Ishikawa (cell line): ENCODE data around the gene RXYLT1.

Experiments used
- CEBPB ChIP-seq: IDR thresholded peaks from 2 replicates; pipeline ENCODE4 v1.6.1; 2012
- CREB1 ChIP-seq: IDR thresholded peaks from 2 replicates; pipeline ENCODE4 v1.6.1; 2012; ENCODE audit warnings: low read depth
- EGR1 ChIP-seq: IDR thresholded peaks from 2 replicates; pipeline ENCODE4 v1.6.1; 2012
- EP300 ChIP-seq: IDR thresholded peaks from 2 replicates; pipeline ENCODE4 v1.6.1; 2012; ENCODE audit warnings: borderline replicate concordance
- FOXM1 ChIP-seq: IDR thresholded peaks from 2 replicates; pipeline ENCODE4 v1.6.1; 2012; ENCODE audit warnings: low read depth, borderline replicate concordance
- NFIC ChIP-seq: IDR thresholded peaks from 2 replicates; pipeline ENCODE4 v1.6.1; 2012
- RAD21 ChIP-seq: IDR thresholded peaks from 2 replicates; pipeline ENCODE4 v1.6.1; 2012; ENCODE audit warnings: low read depth
- TAF1 ChIP-seq: IDR thresholded peaks from 2 replicates; pipeline ENCODE4 v1.6.1; 2012; ENCODE audit warnings: low read depth, mild to moderate bottlenecking
- TCF12 ChIP-seq: IDR thresholded peaks from 2 replicates; pipeline ENCODE4 v1.6.1; 2012; ENCODE audit warnings: low read depth
- TEAD4 ChIP-seq: IDR thresholded peaks from 2 replicates; pipeline ENCODE4 v1.6.1; 2012
- YY1 ChIP-seq: IDR thresholded peaks from 2 replicates; pipeline ENCODE4 v1.6.1; 2012; ENCODE audit warnings: low read depth
- ZBTB7A ChIP-seq: IDR thresholded peaks from 2 replicates; pipeline ENCODE4 v1.6.1; 2012; ENCODE audit warnings: low read depth
- TF ChIP-seq, protein P1 (sequence below): IDR thresholded peaks from 2 replicates; pipeline ENCODE4 v1.6.1; 2012; ENCODE audit warnings: low read depth, mild to moderate bottlenecking
- TF ChIP-seq, protein P2 (sequence below): IDR thresholded peaks from 2 replicates; pipeline ENCODE4 v1.6.1; 2012
- TF ChIP-seq, protein P3 (sequence below): IDR thresholded peaks from 2 replicates; pipeline ENCODE4 v1.6.1; 2012

RXYLT1 gene

DNA sequence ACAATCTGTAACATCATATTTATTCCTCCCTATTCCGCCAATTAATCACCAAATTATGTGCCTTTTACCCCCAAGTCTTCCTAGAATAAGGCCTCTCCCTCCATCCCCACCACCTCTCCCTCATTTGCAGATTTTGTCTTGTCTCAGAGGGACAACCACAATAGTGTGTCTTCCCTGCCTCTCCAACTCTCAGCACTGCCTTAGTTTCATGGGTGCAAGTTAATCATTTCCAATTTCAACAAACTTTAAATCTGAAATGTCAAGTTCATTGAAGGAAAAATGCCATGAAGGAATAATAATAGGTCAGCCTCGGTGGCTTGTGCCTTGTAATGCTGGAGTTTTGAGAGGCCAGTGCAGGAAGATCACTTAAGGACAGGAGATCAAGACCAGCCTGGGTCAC, 31.6 kb downstream of the RXYLT1 start:
- TF ChIP-seq YY1: no peak
- no peak for TF ChIP-seq RAD21
- TF ChIP-seq, protein P1, sequence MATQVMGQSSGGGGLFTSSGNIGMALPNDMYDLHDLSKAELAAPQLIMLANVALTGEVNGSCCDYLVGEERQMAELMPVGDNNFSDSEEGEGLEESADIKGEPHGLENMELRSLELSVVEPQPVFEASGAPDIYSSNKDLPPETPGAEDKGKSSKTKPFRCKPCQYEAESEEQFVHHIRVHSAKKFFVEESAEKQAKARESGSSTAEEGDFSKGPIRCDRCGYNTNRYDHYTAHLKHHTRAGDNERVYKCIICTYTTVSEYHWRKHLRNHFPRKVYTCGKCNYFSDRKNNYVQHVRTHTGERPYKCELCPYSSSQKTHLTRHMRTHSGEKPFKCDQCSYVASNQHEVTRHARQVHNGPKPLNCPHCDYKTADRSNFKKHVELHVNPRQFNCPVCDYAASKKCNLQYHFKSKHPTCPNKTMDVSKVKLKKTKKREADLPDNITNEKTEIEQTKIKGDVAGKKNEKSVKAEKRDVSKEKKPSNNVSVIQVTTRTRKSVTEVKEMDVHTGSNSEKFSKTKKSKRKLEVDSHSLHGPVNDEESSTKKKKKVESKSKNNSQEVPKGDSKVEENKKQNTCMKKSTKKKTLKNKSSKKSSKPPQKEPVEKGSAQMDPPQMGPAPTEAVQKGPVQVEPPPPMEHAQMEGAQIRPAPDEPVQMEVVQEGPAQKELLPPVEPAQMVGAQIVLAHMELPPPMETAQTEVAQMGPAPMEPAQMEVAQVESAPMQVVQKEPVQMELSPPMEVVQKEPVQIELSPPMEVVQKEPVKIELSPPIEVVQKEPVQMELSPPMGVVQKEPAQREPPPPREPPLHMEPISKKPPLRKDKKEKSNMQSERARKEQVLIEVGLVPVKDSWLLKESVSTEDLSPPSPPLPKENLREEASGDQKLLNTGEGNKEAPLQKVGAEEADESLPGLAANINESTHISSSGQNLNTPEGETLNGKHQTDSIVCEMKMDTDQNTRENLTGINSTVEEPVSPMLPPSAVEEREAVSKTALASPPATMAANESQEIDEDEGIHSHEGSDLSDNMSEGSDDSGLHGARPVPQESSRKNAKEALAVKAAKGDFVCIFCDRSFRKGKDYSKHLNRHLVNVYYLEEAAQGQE: no peak
- no peak for TF ChIP-seq FOXM1
- no peak for TF ChIP-seq CREB1
- TF ChIP-seq TAF1: no peak
- TF ChIP-seq CEBPB: no peak

DNA sequence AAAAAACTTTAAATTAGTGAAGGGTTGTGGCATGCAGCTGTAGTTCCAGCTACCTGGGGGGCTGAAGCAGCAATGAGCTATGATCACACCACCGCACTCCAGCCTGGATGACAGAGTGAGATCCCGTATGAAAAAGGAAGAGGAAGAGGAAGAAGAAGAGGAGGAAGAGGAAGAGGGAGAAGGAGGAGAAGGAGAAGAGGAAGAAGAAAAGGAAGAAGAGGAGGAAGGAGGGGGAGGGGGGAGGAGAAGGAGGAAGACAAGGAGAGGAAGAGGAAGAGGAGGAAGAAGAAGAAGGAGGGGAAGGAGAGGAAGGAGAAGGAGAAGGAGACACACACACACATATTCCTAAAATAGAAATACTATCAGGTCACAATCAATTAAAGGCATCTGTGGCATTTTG, 32.0 kb downstream of the RXYLT1 start:
- TF ChIP-seq TCF12 (no peak), NFIC (no peak), TEAD4 (no peak), YY1 (no peak), CEBPB (no peak), EGR1 (no peak), EP300 (no peak), ZBTB7A (no peak), TAF1 (no peak), RAD21 (no peak), CREB1 (no peak), FOXM1 (no peak)
- TF ChIP-seq, protein P2, sequence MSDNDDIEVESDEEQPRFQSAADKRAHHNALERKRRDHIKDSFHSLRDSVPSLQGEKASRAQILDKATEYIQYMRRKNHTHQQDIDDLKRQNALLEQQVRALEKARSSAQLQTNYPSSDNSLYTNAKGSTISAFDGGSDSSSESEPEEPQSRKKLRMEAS: no peak
- TF ChIP-seq, protein P1: no peak
- TF ChIP-seq, protein P3, sequence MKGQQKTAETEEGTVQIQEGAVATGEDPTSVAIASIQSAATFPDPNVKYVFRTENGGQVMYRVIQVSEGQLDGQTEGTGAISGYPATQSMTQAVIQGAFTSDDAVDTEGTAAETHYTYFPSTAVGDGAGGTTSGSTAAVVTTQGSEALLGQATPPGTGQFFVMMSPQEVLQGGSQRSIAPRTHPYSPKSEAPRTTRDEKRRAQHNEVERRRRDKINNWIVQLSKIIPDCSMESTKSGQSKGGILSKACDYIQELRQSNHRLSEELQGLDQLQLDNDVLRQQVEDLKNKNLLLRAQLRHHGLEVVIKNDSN: no peak

DNA sequence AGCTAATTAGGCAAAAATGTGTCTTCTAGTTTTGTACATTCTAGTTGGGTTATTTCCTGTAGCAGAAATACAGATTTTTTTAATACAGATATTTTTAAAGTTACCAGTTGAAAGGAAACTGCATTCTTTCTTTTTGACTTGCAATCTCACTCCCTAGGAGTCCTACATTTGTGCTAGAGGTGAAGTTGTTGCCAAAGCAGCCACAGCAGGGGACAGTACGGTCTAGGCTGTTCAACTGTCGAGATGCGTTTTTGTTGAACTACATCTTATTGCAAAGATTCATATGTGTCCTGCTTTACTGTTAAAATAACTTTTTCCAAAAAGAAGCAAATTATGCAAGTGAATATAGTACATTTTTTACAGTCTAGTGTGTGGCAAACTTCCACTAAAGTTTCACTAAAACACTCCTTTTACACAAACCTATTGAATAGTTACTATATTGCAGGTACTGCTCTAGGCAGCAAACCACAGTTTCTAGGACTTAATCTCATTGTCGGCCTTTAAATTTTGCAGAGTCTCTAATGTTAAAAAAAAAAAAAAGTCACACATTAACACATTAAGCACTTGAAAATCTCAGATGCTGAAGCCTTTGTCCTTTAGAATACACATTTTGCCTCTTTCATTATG, 34.5 kb downstream of the RXYLT1 start:
- TF ChIP-seq, protein P2: no peak
- TF ChIP-seq, protein P3: no peak
- TF ChIP-seq EGR1 (no peak), TAF1 (no peak), RAD21 (no peak), TEAD4 (no peak), ZBTB7A (no peak), FOXM1 (no peak)

DNA sequence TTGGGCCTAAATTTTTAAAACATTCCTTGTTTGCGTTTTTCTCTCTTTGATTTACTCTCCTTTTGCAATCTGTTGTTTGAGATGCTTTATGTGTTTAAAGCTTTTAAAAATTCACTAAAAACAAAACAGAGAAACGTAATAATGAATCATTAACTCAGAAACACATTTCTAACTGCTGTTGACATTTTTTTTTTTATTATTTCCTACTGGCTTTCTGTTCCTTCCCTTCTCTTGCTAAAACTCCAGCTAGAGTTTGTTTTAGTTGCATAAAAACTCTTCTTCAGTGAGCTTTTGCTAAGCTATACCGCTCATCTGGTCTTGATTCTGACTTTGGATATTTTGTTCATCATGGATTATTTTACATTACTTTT, 35.8 kb downstream of the RXYLT1 start:
- no peak for TF ChIP-seq TEAD4
- no peak for TF ChIP-seq EGR1

DNA sequence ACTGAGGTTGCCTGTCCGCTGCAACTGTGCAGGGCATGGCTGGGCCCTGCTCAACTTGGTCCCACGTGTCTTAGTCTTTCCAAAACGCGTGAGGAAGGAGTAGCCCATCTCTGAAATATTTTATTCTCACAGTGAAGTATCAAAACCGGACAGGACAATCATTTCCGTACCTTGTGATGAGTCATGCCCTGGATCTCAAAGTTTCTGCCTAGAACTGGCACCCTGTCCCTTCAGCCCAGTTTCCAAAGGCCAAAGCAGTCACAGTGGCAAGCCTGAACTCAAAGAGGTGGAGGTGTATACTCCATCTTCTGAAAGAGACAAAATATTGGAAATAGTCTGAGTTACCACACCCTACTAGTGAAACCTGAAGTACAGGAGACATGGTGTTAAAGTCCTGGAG, 36.3 kb downstream of the RXYLT1 start:
- no peak for TF ChIP-seq ZBTB7A
- TF ChIP-seq CEBPB: no peak
- TF ChIP-seq, protein P1: no peak
- TF ChIP-seq, protein P3: no peak
- TF ChIP-seq CREB1: no peak
- TF ChIP-seq NFIC: no peak
- no peak for TF ChIP-seq TEAD4
- no peak for TF ChIP-seq EP300
- TF ChIP-seq TAF1: no peak
- TF ChIP-seq, protein P2: no peak
- TF ChIP-seq EGR1: no peak
